Measurements from ENCODE around the gene GULP1.
"Not testable (repeated sequence)": the region's sequence is repeated elsewhere in the genome, so short reads cannot be mapped to it uniquely, and the experiment has no call there.

- TF ChIP-seq, protein P1, sequence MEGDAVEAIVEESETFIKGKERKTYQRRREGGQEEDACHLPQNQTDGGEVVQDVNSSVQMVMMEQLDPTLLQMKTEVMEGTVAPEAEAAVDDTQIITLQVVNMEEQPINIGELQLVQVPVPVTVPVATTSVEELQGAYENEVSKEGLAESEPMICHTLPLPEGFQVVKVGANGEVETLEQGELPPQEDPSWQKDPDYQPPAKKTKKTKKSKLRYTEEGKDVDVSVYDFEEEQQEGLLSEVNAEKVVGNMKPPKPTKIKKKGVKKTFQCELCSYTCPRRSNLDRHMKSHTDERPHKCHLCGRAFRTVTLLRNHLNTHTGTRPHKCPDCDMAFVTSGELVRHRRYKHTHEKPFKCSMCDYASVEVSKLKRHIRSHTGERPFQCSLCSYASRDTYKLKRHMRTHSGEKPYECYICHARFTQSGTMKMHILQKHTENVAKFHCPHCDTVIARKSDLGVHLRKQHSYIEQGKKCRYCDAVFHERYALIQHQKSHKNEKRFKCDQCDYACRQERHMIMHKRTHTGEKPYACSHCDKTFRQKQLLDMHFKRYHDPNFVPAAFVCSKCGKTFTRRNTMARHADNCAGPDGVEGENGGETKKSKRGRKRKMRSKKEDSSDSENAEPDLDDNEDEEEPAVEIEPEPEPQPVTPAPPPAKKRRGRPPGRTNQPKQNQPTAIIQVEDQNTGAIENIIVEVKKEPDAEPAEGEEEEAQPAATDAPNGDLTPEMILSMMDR (IDR thresholded peaks at IDR 0.05; ENCODE audit: low read depth, low read length, poor library complexity, severe bottlenecking) = not testable (repeated sequence)
- not testable (repeated sequence) for TF ChIP-seq EZH2phosphoT487 (IDR thresholded peaks at IDR 0.05; ENCODE audit: borderline replicate concordance, low read length)
Measured at GRCh38 chr2:188466078-188466477, 174.4 kb downstream of the GULP1 start.
